Endodermal cell (in vitro differentiated cells): ENCODE measurements around the gene MRPS12. TPM values are rescaled to one million over a fixed set of nuclear protein-coding genes. Genes with fewer than 3 reads are reported as not detected.

Experiments used
- DNase-seq: peaks from one replicate; pipeline ENCODE4 v3.0.0-alpha.2; 2017
- H3K27ac ChIP-seq: 2 replicates; pipeline ENCODE4 v1.5.1; 2013; ENCODE audit warnings: mild to moderate bottlenecking, low read depth, low read length, moderate library complexity
- H3K27me3 ChIP-seq: 2 replicates; pipeline ENCODE4 v1.6.1; 2013; ENCODE audit warnings: mild to moderate bottlenecking, low read length, moderate library complexity; ENCODE audit not compliant: insufficient read depth, control insufficient read depth, poor library complexity, severe bottlenecking
- H3K36me3 ChIP-seq: 2 replicates; pipeline ENCODE4 v1.7.0; 2013; ENCODE audit warnings: mild to moderate bottlenecking, low read length, moderate library complexity; ENCODE audit not compliant: control insufficient read depth, insufficient read depth
- H3K4me1 ChIP-seq: one replicate; pipeline ENCODE4 v1.7.0; 2013; ENCODE audit warnings: low read length; ENCODE audit not compliant: control insufficient read depth, insufficient read depth
- H3K4me3 ChIP-seq: 2 replicates; pipeline ENCODE4 v1.5.1; 2013; ENCODE audit warnings: mild to moderate bottlenecking, low read length, moderate library complexity
- H3K9ac ChIP-seq: 2 replicates; pipeline ENCODE4 v1.6.1; 2013; ENCODE audit warnings: mild to moderate bottlenecking, low read length, moderate library complexity; ENCODE audit not compliant: poor library complexity, severe bottlenecking; ENCODE audit errors: extremely low read depth
- H3K9me3 ChIP-seq: 2 replicates; pipeline ENCODE4 v1.6.1; 2013; ENCODE audit warnings: mild to moderate bottlenecking, low read length, moderate library complexity; ENCODE audit not compliant: control insufficient read depth
- H3K27ac Mint-ChIP-seq: 2 replicates; pipeline ENCODE4 v1.8.0; 2020; ENCODE audit warnings: mixed read lengths
- H3K27me3 Mint-ChIP-seq: 2 replicates; pipeline ENCODE4 v1.8.0; 2021; ENCODE audit warnings: mild to moderate bottlenecking, mixed read lengths; ENCODE audit not compliant: insufficient read depth
- H3K36me3 Mint-ChIP-seq: 2 replicates; pipeline ENCODE4 v1.8.0; 2020; ENCODE audit warnings: low read depth, mixed read lengths
- H3K4me1 Mint-ChIP-seq: 2 replicates; pipeline ENCODE4 v1.8.0; 2020; ENCODE audit warnings: mixed read lengths
- H3K4me3 Mint-ChIP-seq: 2 replicates; pipeline ENCODE4 v1.8.0; 2020; ENCODE audit warnings: mild to moderate bottlenecking, moderate library complexity, mixed read lengths
- H3K9me3 Mint-ChIP-seq: 2 replicates; pipeline ENCODE4 v1.8.0; 2020; ENCODE audit warnings: mild to moderate bottlenecking, mixed read lengths
- CTCF ChIP-seq: fragments of 200-600 bp; sonication (generic); conservative IDR thresholded peaks from 2 replicates; pipeline ENCODE4 v1.5.0; 2021; ENCODE audit warnings: antibody characterized with exemption, mild to moderate bottlenecking
- WGBS, 2 experiments: methylation state at CpG; one replicate each; pipeline versions ENCODE4 v1.1.5 to v1.1.7; 2013; ENCODE audit warnings: missing lambda C conversion rate in 2 of 2, mixed read lengths in 1 of 2; ENCODE audit not compliant: insufficient coverage in 1 of 2, insufficient read length in 1 of 2; 5-methylcytosine and 5-hydroxymethylcytosine counted together
- total RNA-seq, 2 donors: library from RNA; stranded (reverse); fragmentation: NEBNext Ultra II Directional in 1 of 2; extraction: Animal tissue kit (Norgen Biotek cat#: 25700) in 1 of 2; gene quantifications; 2 replicates in 1 of 2; 3 replicates in 1 of 2; pipeline ENCODE4 v1.2.1, GENCODE V29; 2021

The MRPS12 gene
- total RNA-seq, 2 donors from 2014 or later = 37.5 to 38.3 TPM

GRCh38 chr19:38888876-38889275 lies 41.9 kb upstream of the MRPS12 start:
- Mint-ChIP-seq H3K27me3 (no peaks in the 10 kb centered on the region), H3K9me3 (no peaks in the 10 kb centered on the region), H3K4me3 (no peak overlapping the region), H3K4me1 (no peaks in the 10 kb centered on the region), H3K36me3 (no peaks in the 10 kb centered on the region), H3K27ac (no peak overlapping the region)
- H3K9ac ChIP-seq = no peak overlapping the region
- no peak overlapping the region for H3K4me3 ChIP-seq
- no peaks in the 10 kb centered on the region for H3K27me3 ChIP-seq
- WGBS, 2 experiments = 95 to 96% methylated on average over 13 to 17 of the region's 17 CpGs
- no peaks in the 10 kb centered on the region for H3K4me1 ChIP-seq
- no peaks in the 10 kb centered on the region for H3K9me3 ChIP-seq
- DNase-seq = no peak
- no peak for TF ChIP-seq CTCF
- peaks cover 12% of the 10 kb centered on the region for H3K36me3 ChIP-seq
- no peak overlapping the region for H3K27ac ChIP-seq

- H3K9me3 Mint-ChIP-seq = no peaks in the 10 kb centered on the region
- H3K4me1 Mint-ChIP-seq = no peaks in the 10 kb centered on the region
- TF ChIP-seq CTCF = no peak
- no peaks in the 10 kb centered on the region for H3K27me3 Mint-ChIP-seq
- Histone ChIP-seq H3K27me3 (no peaks in the 10 kb centered on the region), H3K36me3 (peaks cover 12% of the 10 kb centered on the region), H3K27ac (no peak overlapping the region), H3K4me3 (no peak overlapping the region), H3K9ac (no peak overlapping the region), H3K9me3 (no peaks in the 10 kb centered on the region), H3K4me1 (no peaks in the 10 kb centered on the region)
- peak; percentile 20 for DNase-seq
- H3K4me3 Mint-ChIP-seq = no peak overlapping the region
- H3K36me3 Mint-ChIP-seq = no peaks in the 10 kb centered on the region
- 83 to 97% methylated on average over 1 to 7 of the region's 8 CpGs for WGBS, 2 experiments
- no peak overlapping the region for H3K27ac Mint-ChIP-seq
These were observed 40.9 kb upstream of the MRPS12 start for GRCh38 chr19:38889803-38890202.

GRCh38 chr19:38890686-38891085 lies 40.1 kb upstream of the MRPS12 start:
- no peaks in the 10 kb centered on the region for H3K4me1 Mint-ChIP-seq
- H3K4me3 Mint-ChIP-seq = no peak overlapping the region
- no peak overlapping the region for H3K27ac Mint-ChIP-seq
- H3K27me3 ChIP-seq = no peaks in the 10 kb centered on the region
- H3K4me3 ChIP-seq = no peak overlapping the region
- no peak for DNase-seq
- H3K36me3 ChIP-seq = peaks cover 12% of the 10 kb centered on the region
- H3K9ac ChIP-seq = no peak overlapping the region
- H3K27me3 Mint-ChIP-seq = no peaks in the 10 kb centered on the region
- H3K27ac ChIP-seq = no peak overlapping the region
- no peaks in the 10 kb centered on the region for H3K36me3 Mint-ChIP-seq
- no peaks in the 10 kb centered on the region for H3K4me1 ChIP-seq
- no peaks in the 10 kb centered on the region for H3K9me3 ChIP-seq
- H3K9me3 Mint-ChIP-seq = no peaks in the 10 kb centered on the region
- no peak for TF ChIP-seq CTCF
